ENCODE results near the gene DIAPH2.

DNA sequence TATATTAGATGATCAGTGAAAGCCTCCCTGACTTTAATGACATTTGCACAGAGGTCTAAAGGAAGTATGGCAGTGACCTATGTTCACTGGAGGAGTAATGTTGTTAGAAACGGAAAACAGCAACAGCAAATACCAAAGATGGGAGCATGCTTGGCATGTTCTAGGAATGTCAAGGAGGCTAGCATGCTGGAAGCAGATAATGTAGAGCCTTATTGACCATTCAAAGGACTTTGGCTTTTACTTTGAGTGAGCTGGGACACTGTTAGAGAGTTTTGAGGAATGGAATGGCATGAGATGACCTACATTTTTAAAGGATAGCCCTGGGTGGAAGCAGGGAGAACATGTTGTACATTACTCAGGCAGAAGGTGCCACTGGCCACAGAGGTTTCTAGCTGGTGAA is 205.1 kb downstream of the DIAPH2 start:
- TF ChIP-seq POLR2A (IDR thresholded peaks at IDR 0.05): no peak
- TF ChIP-seq, protein P1, sequence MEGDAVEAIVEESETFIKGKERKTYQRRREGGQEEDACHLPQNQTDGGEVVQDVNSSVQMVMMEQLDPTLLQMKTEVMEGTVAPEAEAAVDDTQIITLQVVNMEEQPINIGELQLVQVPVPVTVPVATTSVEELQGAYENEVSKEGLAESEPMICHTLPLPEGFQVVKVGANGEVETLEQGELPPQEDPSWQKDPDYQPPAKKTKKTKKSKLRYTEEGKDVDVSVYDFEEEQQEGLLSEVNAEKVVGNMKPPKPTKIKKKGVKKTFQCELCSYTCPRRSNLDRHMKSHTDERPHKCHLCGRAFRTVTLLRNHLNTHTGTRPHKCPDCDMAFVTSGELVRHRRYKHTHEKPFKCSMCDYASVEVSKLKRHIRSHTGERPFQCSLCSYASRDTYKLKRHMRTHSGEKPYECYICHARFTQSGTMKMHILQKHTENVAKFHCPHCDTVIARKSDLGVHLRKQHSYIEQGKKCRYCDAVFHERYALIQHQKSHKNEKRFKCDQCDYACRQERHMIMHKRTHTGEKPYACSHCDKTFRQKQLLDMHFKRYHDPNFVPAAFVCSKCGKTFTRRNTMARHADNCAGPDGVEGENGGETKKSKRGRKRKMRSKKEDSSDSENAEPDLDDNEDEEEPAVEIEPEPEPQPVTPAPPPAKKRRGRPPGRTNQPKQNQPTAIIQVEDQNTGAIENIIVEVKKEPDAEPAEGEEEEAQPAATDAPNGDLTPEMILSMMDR (IDR thresholded peaks at IDR 0.05): no peak
